ENCODE measurements around the gene SLC36A2.
"Not testable (repeated sequence)": the region's sequence is repeated elsewhere in the genome, so short reads cannot be mapped to it uniquely, and the experiment has no call there.

Gene SLC36A2

GRCh38 chr5:151347369-151347768 lies at the start of gene SLC36A2:
TSS of gene SLC36A2 (minus strand) at chr5:151347559. CDS start at chr5:151347460, 99 bp downstream.
- DNase-seq: no peak

- no peak for DNase-seq
Measured at GRCh38 chr5:151388960-151389359, 41.6 kb upstream of the SLC36A2 start.

- DNase-seq: no peak
Measured at GRCh38 chr5:151384106-151384505, 36.7 kb upstream of the SLC36A2 start.

- peak; percentile 3 for DNase-seq
Measured at GRCh38 chr5:151383011-151383410, 35.7 kb upstream of the SLC36A2 start.

GRCh38 chr5:151382576-151382975 lies 35.2 kb upstream of the SLC36A2 start:
- DNase-seq: no peak

GRCh38 chr5:151381899-151382298 lies 34.5 kb upstream of the SLC36A2 start:
- no peak for DNase-seq

- no peak for DNase-seq
Measured at GRCh38 chr5:151378616-151379015, 31.3 kb upstream of the SLC36A2 start.

- no peak for DNase-seq
Measured at GRCh38 chr5:151374539-151374938, 27.2 kb upstream of the SLC36A2 start.

- DNase-seq: not testable (repeated sequence)
Measured at GRCh38 chr5:151367038-151367437, 19.7 kb upstream of the SLC36A2 start.

GRCh38 chr5:151363673-151364072 lies 16.3 kb upstream of the SLC36A2 start:
- no peak for DNase-seq

- no peak for DNase-seq
Measured at GRCh38 chr5:151362970-151363369, 15.6 kb upstream of the SLC36A2 start.

- no peak for DNase-seq
Measured at GRCh38 chr5:151359391-151359790, 12.0 kb upstream of the SLC36A2 start.

GRCh38 chr5:151357792-151358191 lies 10.4 kb upstream of the SLC36A2 start:
- DNase-seq: no peak

- DNase-seq: no peak
Measured at GRCh38 chr5:151357097-151357496, 9.7 kb upstream of the SLC36A2 start.

GRCh38 chr5:151351671-151352070 lies 4.3 kb upstream of the SLC36A2 start:
- DNase-seq: no peak

- DNase-seq: no peak
Measured at GRCh38 chr5:151348789-151349188, 1.4 kb upstream of the SLC36A2 start.

GRCh38 chr5:151345808-151346478 lies 1.4 kb downstream of the SLC36A2 start:
- DNase-seq: no peak

GRCh38 chr5:151345187-151345807 lies 2.1 kb downstream of the SLC36A2 start:
- DNase-seq: no peak

GRCh38 chr5:151344088-151344487 lies 3.3 kb downstream of the SLC36A2 start:
- DNase-seq: no peak

- no peak for DNase-seq
Measured at GRCh38 chr5:151340004-151340403, 7.4 kb downstream of the SLC36A2 start.

- DNase-seq: no peak
Measured at GRCh38 chr5:151338734-151339133, 8.6 kb downstream of the SLC36A2 start.

GRCh38 chr5:151332857-151333256 lies 14.5 kb downstream of the SLC36A2 start:
- no peak for DNase-seq

GRCh38 chr5:151328734-151329133 lies 18.6 kb downstream of the SLC36A2 start:
- no peak for DNase-seq

- no peak for DNase-seq
Measured at GRCh38 chr5:151327585-151327984, 19.8 kb downstream of the SLC36A2 start.

- DNase-seq: no peak
Measured at GRCh38 chr5:151326266-151326665, 21.1 kb downstream of the SLC36A2 start.

Data from NCI-H510A (cell line).